ENCODE data around the gene HCN2.

GRCh38 chr19:661427-662196, 71.9 kb downstream of the HCN2 start:
- no peak for TF ChIP-seq CTCF (IDR thresholded peaks at IDR 0.05; ENCODE audit: poor library complexity, severe bottlenecking)
- no peak for TF ChIP-seq POLR2AphosphoS5 (IDR thresholded peaks at IDR 0.05)
- no peak for TF ChIP-seq EP300 (conservative IDR thresholded peaks at IDR 0.05; ENCODE audit: poor library complexity, severe bottlenecking)
- no peak for TF ChIP-seq EZH2 (IDR thresholded peaks at IDR 0.05; ENCODE audit: borderline replicate concordance, insufficient read depth, low read length, poor library complexity, severe bottlenecking)
- no peak for TF ChIP-seq MXI1 (conservative IDR thresholded peaks at IDR 0.05; ENCODE audit: poor library complexity, severe bottlenecking)

All from neural cell (in vitro differentiated cells).